Muscle of leg (tissue), 11 donors: ENCODE measurements around the gene TTC21A. TPM values are rescaled to one million over a fixed set of nuclear protein-coding genes. Genes with fewer than 3 reads are reported as not detected.

Source experiments
- DNase-seq: peaks from one replicate; pipeline ENCODE4 v3.0.0; 2013
- H3K27ac ChIP-seq: one replicate; pipeline ENCODE4 v1.5.1; 2013; ENCODE audit warnings: mild to moderate bottlenecking, low read length, control low read depth
- H3K27me3 ChIP-seq: one replicate; pipeline ENCODE4 v1.6.1; 2013; ENCODE audit warnings: low read length; ENCODE audit not compliant: control insufficient read depth, insufficient read depth
- H3K36me3 ChIP-seq: one replicate; pipeline ENCODE4 v1.6.1; 2013; ENCODE audit warnings: low read length; ENCODE audit not compliant: control insufficient read depth, insufficient read depth
- H3K4me1 ChIP-seq: one replicate; pipeline ENCODE4 v1.6.1; 2013; ENCODE audit warnings: low read length; ENCODE audit not compliant: control insufficient read depth, insufficient read depth
- H3K4me3 ChIP-seq: one replicate; pipeline ENCODE4 v1.5.1; 2013; ENCODE audit warnings: low read length, control low read depth
- H3K9me3 ChIP-seq: replicated peaks from 2 replicates; pipeline ENCODE4 v1.6.1; 2013; ENCODE audit warnings: low read depth, low read length; ENCODE audit not compliant: control insufficient read depth
- WGBS: methylation state at CpG from one replicate; pipeline ENCODE4 v1.1.5; 2013; ENCODE audit warnings: missing lambda C conversion rate; ENCODE audit not compliant: insufficient coverage; 5-methylcytosine and 5-hydroxymethylcytosine counted together
- polyA plus RNA-seq, 8 donors: library from polyadenylated mRNA; unstranded; fragments of 120-200 nt; gene quantifications; one replicate each; pipeline versions ENCODE4 v1.2.1 to v1.2.3, GENCODE V29; 2013; ENCODE audit warnings: inconsistent platforms in 1 of 8, low replicate concordance in 1 of 8; ENCODE audit not compliant: insufficient read length in 8 of 8, insufficient read depth in 1 of 8
- total RNA-seq: library from RNA; stranded (reverse); fragments of 120-200 nt; gene quantifications from one replicate; pipeline ENCODE4 v1.2.4, GENCODE V29; 2013

TTC21A gene
- total and polyA plus RNA-seq, 9 donors: 1.6 to 3.9 (median 3.1) TPM

- H3K36me3 ChIP-seq: peaks cover 52% of the 10 kb centered on the region
- 68% methylated on average over 12 of the region's 14 CpGs for WGBS
- peaks cover 69% of the 10 kb centered on the region for H3K4me1 ChIP-seq
Measured at GRCh38 chr3:39143051-39143885, 35.8 kb downstream of the TTC21A start.

GRCh38 chr3:39144095-39144747, 36.7 kb downstream of the TTC21A start:
- Histone ChIP-seq H3K4me1 (peaks cover 70% of the 10 kb centered on the region), H3K27ac (no peak overlapping the region), H3K4me3 (no peak overlapping the region), H3K9me3 (no peaks in the 10 kb centered on the region), H3K27me3 (no peaks in the 10 kb centered on the region), H3K36me3 (peaks cover 50% of the 10 kb centered on the region)
- 86% methylated on average over 19 of the region's 20 CpGs for WGBS
- no peak for DNase-seq

More at GRCh38 chr3:39143051-39143885, 35.8 kb downstream of the TTC21A start:
- H3K4me3 ChIP-seq: no peak overlapping the region
- DNase-seq: no peak
- H3K27ac ChIP-seq: no peak overlapping the region
- H3K9me3 ChIP-seq: no peaks in the 10 kb centered on the region
- no peaks in the 10 kb centered on the region for H3K27me3 ChIP-seq

GRCh38 chr3:39144748-39145380, 37.4 kb downstream of the TTC21A start:
- DNase-seq: no peak
- H3K4me1 ChIP-seq: peaks cover 72% of the 10 kb centered on the region
- WGBS: 94% methylated on average over 17 of the region's 23 CpGs
- no peak overlapping the region for H3K27ac ChIP-seq
- no peak overlapping the region for H3K4me3 ChIP-seq
- no peaks in the 10 kb centered on the region for H3K9me3 ChIP-seq
- H3K27me3 ChIP-seq: no peaks in the 10 kb centered on the region
- peaks cover 50% of the 10 kb centered on the region for H3K36me3 ChIP-seq

DNA sequence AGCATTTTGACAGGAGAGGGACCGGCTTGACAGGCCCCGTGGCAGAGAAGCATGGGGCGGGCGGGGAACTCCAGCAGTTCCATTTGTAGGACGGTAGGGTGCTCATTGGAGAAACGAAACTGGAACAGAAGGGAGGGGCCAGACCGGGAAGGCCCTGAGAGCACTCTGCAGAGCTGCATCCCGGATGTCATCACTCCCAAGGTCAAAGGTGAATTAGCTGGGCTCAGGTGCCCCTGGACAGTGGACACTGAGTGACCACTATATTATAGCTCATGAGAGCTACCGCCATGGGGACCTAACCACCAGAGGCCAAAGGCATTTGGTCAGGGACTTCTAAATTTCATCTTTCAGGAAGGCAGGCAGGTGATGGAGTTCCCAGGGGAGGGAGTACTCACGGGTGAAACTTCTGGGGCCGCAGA, 38.6 kb downstream of the TTC21A start:
- Histone ChIP-seq H3K9me3 (no peaks in the 10 kb centered on the region), H3K36me3 (peaks cover 45% of the 10 kb centered on the region), H3K4me3 (no peak overlapping the region), H3K27me3 (no peaks in the 10 kb centered on the region), H3K4me1 (peaks cover 81% of the 10 kb centered on the region), H3K27ac (peak overlapping the region; percentile 17)
- 47% methylated on average over 8 of the region's 11 CpGs for WGBS
- peak; percentile 51 for DNase-seq

DNA sequence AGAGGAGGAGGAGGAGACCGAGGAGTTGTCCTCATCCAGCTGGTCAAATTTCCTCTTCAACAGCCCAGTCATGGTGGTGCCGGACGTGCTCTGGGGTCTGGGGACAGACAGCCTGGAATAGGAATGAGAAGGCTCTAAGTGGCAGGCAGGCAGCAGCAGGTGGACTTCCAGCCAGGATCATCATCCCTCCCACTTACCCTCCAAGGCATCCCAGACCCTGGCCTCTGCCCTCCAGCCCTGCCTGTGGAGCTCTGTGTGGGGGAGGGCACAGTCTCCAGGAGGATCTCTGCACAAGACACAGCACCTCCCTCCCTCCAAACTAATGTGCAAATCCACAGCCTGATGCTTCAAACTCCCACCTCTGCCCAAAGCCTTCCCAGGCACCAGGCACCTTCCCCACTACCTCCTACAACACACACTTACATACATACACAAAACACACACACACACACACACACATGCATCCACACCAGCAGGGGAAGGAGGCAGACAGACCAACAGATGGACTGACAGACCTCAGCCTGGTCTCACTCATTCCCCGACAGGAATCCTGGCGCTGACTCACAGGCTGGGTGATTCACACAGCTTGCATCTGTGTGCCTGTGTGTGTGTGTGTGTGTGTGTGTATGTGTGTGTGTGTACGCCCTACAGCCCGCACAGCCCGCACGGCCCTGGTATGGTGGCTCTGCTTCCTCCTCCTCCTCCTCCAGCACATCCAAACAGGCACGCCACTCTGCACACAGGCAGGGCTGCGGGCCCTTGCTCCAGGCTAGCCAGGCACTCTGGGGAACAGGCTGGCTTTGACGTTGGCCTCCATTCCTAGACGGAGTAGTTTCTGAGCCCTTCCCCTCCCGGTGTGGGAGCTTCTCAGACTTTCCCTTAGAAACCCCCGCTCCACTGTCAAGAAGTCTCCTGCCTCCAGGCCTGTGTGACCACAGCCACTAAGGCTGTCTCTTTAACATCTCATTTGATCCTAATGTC, 39.4 kb downstream of the TTC21A start:
- DNase-seq: peak; percentile 86
- Histone ChIP-seq H3K4me1 (peaks cover 81% of the 10 kb centered on the region), H3K4me3 (no peak overlapping the region), H3K27ac (peak overlapping the region; percentile 87), H3K9me3 (no peaks in the 10 kb centered on the region), H3K27me3 (no peaks in the 10 kb centered on the region), H3K36me3 (peaks cover 39% of the 10 kb centered on the region)
- 8% methylated on average over 6 of the region's 15 CpGs for WGBS

DNA sequence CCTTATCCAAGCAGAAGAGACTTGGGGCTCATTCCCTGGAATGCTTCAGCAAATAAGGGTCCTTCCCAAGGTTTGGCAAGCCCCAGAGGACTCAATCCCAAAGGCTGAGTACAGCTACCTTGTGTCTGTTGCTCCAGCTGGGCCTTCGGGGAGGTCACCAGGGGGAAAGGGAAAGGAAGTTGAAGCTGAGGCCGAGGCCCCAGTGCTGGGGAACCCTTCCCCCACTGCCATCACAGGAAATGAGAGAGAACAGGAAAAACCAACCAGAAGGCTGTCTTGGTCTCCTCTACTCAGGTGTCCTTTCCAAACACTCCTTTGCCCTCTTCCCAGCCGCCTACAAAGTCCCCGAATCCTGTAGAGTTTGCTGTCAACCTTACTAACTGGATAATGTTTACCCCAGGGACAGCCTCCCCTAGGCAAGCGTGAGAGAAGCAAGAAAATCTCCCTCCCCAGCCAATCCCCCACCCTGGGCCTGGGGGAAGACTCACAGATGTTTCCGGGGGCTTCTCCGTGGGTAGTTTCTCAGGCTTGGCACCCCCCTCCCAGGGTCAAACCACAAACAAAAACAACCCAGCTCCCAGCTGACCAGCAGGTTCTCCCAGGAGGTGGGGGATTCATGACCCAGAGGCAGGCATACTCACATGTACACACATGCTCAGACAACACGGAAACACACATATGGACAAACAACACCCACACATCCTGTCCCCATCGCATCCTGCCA, 40.4 kb downstream of the TTC21A start:
- peak overlapping the region; percentile 87 for H3K27ac ChIP-seq
- peaks cover 30% of the 10 kb centered on the region for H3K36me3 ChIP-seq
- 34% methylated on average over 4 of the region's 9 CpGs for WGBS
- no peak overlapping the region for H3K4me3 ChIP-seq
- no peaks in the 10 kb centered on the region for H3K27me3 ChIP-seq
- peak; percentile 73 for DNase-seq
- peaks cover 79% of the 10 kb centered on the region for H3K4me1 ChIP-seq
- no peaks in the 10 kb centered on the region for H3K9me3 ChIP-seq

GRCh38 chr3:39148435-39149058, 41.1 kb downstream of the TTC21A start:
- H3K27me3 ChIP-seq: no peaks in the 10 kb centered on the region
- peaks cover 24% of the 10 kb centered on the region for H3K36me3 ChIP-seq
- WGBS: 55% methylated on average over 4 of the region's 9 CpGs
- H3K9me3 ChIP-seq: no peaks in the 10 kb centered on the region
- DNase-seq: no peak
- H3K4me1 ChIP-seq: peaks cover 77% of the 10 kb centered on the region
- H3K4me3 ChIP-seq: no peak overlapping the region
- H3K27ac ChIP-seq: peak overlapping the region; percentile 87

DNA sequence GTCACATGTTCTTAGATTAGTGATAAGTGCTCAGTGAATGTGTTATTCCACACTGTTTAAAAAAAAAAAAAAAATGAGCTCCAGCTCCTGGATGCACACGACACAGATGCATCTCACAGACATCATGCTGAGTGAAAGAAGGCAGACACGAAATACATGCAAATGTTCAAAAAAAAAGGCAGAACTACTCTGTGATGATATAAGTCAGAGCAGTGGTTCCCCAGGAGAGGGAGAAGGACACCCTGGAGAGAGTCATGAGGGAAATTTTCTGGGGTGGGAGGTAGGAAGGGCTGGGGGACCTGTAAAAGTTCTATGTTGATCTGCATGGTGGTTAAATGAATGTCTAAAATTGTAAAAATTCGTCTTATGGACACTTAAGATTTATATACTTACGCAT, 41.6 kb downstream of the TTC21A start:
- Histone ChIP-seq H3K27ac (peak overlapping the region; percentile 87), H3K9me3 (no peaks in the 10 kb centered on the region), H3K4me3 (no peak overlapping the region), H3K36me3 (peaks cover 18% of the 10 kb centered on the region), H3K4me1 (peaks cover 73% of the 10 kb centered on the region), H3K27me3 (no peaks in the 10 kb centered on the region)
- WGBS: 100% methylated on average over 1 of the region's 4 CpGs
- no peak for DNase-seq
